HEK293 (cell line): Measurements from ENCODE around the gene CRTAP.
A peak's percentile ranks its signal among the peaks of the same experiment; 100 is the strongest.

Experiments used
- INSM2 ChIP-seq: fragments of 450-650 bp; formaldehyde crosslinking; IDR thresholded peaks from 2 replicates; pipeline ENCODE4 v1.5.1; 2016; ENCODE audit warnings: missing biosample characterization, missing genetic modification characterization
- KLF7 ChIP-seq: fragments of 450-650 bp; formaldehyde crosslinking; IDR thresholded peaks from 2 replicates; pipeline ENCODE4 v1.5.1; 2016; ENCODE audit warnings: missing biosample characterization, missing genetic modification characterization, borderline replicate concordance
- MEIS1 ChIP-seq: sonication (generic); formaldehyde crosslinking; IDR thresholded peaks from 2 replicates; pipeline ENCODE4 v1.8.1; 2022; ENCODE audit warnings: missing genetic modification reagents, mild to moderate bottlenecking, borderline replicate concordance
- PATZ1 ChIP-seq: fragments of 450-650 bp; formaldehyde crosslinking; IDR thresholded peaks from 2 replicates; pipeline ENCODE4 v1.5.1; 2016; ENCODE audit warnings: missing biosample characterization, missing genetic modification characterization
- PRDM10 ChIP-seq: fragments of 450-650 bp; formaldehyde crosslinking; IDR thresholded peaks from 2 replicates; pipeline ENCODE4 v1.5.1; 2016; ENCODE audit warnings: missing biosample characterization, missing genetic modification characterization
- YY2 ChIP-seq: fragments of 450-650 bp; formaldehyde crosslinking; IDR thresholded peaks from 2 replicates; pipeline ENCODE4 v1.5.1; 2016; ENCODE audit warnings: missing biosample characterization, missing genetic modification characterization
- ZBTB20 ChIP-seq: fragments of 450-650 bp; formaldehyde crosslinking; IDR thresholded peaks from 2 replicates; pipeline ENCODE4 v1.5.1; 2016; ENCODE audit warnings: missing biosample characterization, missing genetic modification characterization
- ZBTB49 ChIP-seq: fragments of 450-650 bp; formaldehyde crosslinking; IDR thresholded peaks from 2 replicates; pipeline ENCODE4 v1.5.1; 2016; ENCODE audit warnings: missing biosample characterization, missing genetic modification characterization, low read depth
- ZBTB8A ChIP-seq: fragments of 450-650 bp; formaldehyde crosslinking; IDR thresholded peaks from 2 replicates; pipeline ENCODE4 v1.5.1; 2016; ENCODE audit warnings: missing biosample characterization, missing genetic modification characterization
- ZEB2 ChIP-seq: fragments of 450-650 bp; formaldehyde crosslinking; IDR thresholded peaks from 2 replicates; pipeline ENCODE4 v1.5.1; 2016; ENCODE audit warnings: missing biosample characterization, missing genetic modification characterization
- ZFP3 ChIP-seq: fragments of 450-650 bp; formaldehyde crosslinking; IDR thresholded peaks from 2 replicates; pipeline ENCODE4 v1.5.1; 2016; ENCODE audit warnings: low read depth, missing biosample characterization, missing genetic modification characterization
- ZNF132 ChIP-seq: fragments of 450-650 bp; formaldehyde crosslinking; IDR thresholded peaks from 2 replicates; pipeline ENCODE4 v1.5.1; 2017; ENCODE audit warnings: missing biosample characterization, missing genetic modification characterization, borderline replicate concordance
- ZNF202 ChIP-seq: fragments of 450-650 bp; formaldehyde crosslinking; IDR thresholded peaks from 2 replicates; pipeline ENCODE4 v1.5.1; 2016; ENCODE audit warnings: missing biosample characterization, missing genetic modification characterization, borderline replicate concordance
- ZNF239 ChIP-seq: fragments of 450-650 bp; formaldehyde crosslinking; IDR thresholded peaks from 2 replicates; pipeline ENCODE4 v1.5.1; 2016; ENCODE audit warnings: missing biosample characterization, missing genetic modification characterization
- ZNF274 ChIP-seq, 2 experiments: fragments of 200-500 bp in 1 of 2; fragments of 450-650 bp in 1 of 2; sonication (Bioruptor generic) in 1 of 2; formaldehyde crosslinking in 1 of 2; IDR thresholded peaks; 2 replicates each; pipeline versions ENCODE4 v1.5.1 to v1.6.1; 2014 to 2016; ENCODE audit warnings: borderline replicate concordance in 1 of 2, inconsistent platforms in 1 of 2, low read length in 1 of 2, missing biosample characterization in 1 of 2, missing genetic modification characterization in 1 of 2
- ZNF335 ChIP-seq: fragments of 450-650 bp; formaldehyde crosslinking; conservative IDR thresholded peaks from 2 replicates; pipeline ENCODE4 v1.5.1; 2016; ENCODE audit warnings: missing biosample characterization, missing genetic modification characterization
- ZNF514 ChIP-seq: fragments of 450-650 bp; formaldehyde crosslinking; IDR thresholded peaks from 2 replicates; pipeline ENCODE4 v1.5.1; 2016; ENCODE audit warnings: missing biosample characterization, missing genetic modification characterization
- ZNF560 ChIP-seq: fragments of 450-650 bp; formaldehyde crosslinking; IDR thresholded peaks from 2 replicates; pipeline ENCODE4 v1.5.1; 2017; ENCODE audit warnings: missing biosample characterization, missing genetic modification characterization, borderline replicate concordance
- ZNF561 ChIP-seq: fragments of 450-650 bp; IDR thresholded peaks from 2 replicates; pipeline ENCODE4 v1.5.1; 2018; ENCODE audit warnings: missing biosample characterization, missing genetic modification characterization, borderline replicate concordance
- ZNF645 ChIP-seq: fragments of 450-650 bp; formaldehyde crosslinking; IDR thresholded peaks from 2 replicates; pipeline ENCODE4; 2016; ENCODE audit warnings: missing biosample characterization, missing genetic modification characterization
- ZNF701 ChIP-seq: fragments of 450-650 bp; formaldehyde crosslinking; IDR thresholded peaks from 2 replicates; pipeline ENCODE4 v1.5.1; 2016; ENCODE audit warnings: missing biosample characterization, missing genetic modification characterization
- ZNF747 ChIP-seq: fragments of 450-650 bp; formaldehyde crosslinking; IDR thresholded peaks from 2 replicates; pipeline ENCODE4 v1.5.1; 2016; ENCODE audit warnings: missing biosample characterization, missing genetic modification characterization
- ZSCAN23 ChIP-seq: fragments of 450-650 bp; formaldehyde crosslinking; IDR thresholded peaks from 2 replicates; pipeline ENCODE4 v1.5.1; 2016; ENCODE audit warnings: missing biosample characterization, missing genetic modification characterization
- TF ChIP-seq, protein P1 (sequence below): fragments of 450-650 bp; formaldehyde crosslinking; IDR thresholded peaks from 2 replicates; pipeline ENCODE4 v1.5.1; 2017; ENCODE audit warnings: missing biosample characterization, missing genetic modification characterization

CRTAP gene

DNA sequence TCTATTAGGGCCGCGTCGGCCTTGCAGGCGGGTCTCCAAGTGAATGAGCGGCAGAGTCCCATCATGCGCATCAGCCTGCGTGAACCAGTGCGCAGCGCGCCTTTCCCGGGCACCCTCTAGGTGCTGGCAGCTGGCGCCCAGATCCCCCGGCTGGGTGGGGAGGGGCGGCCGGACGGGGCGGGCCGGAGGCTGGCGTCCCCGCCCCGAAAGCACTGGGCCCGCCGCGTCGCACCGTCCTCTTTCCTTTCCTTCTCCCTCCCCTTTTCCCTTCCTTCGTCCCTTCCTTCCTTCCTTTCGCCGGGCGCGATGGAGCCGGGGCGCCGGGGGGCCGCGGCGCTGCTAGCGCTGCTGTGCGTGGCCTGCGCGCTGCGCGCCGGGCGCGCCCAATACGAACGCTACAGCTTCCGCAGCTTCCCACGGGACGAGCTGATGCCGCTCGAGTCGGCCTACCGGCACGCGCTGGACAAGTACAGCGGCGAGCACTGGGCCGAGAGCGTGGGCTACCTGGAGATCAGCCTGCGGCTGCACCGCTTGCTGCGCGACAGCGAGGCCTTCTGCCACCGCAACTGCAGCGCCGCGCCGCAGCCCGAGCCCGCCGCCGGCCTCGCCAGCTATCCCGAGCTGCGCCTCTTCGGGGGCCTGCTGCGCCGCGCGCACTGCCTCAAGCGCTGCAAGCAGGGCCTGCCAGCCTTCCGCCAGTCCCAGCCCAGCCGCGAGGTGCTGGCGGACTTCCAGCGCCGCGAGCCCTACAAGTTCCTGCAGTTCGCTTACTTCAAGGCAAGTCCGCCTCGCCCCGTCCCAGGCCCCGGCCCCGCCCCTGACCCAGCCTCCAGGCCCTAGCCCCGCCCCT is at the start of gene CRTAP (continued):
- TF ChIP-seq ZNF747 (tag by site-specific recombination) (no peak), YY2 (tag by site-specific recombination) (no peak), ZEB2 (tag by site-specific recombination) (no peak), PRDM10 (no peak), ZNF560 (tag by site-specific recombination) (no peak), ZSCAN23 (tag by site-specific recombination) (no peak), ZBTB20 (tag by site-specific recombination) (peak; percentile 86), ZNF645 (tag by site-specific recombination) (no peak), KLF7 (tag by site-specific recombination) (no peak), ZFP3 (no peak), ZNF514 (tag by site-specific recombination) (no peak), ZNF274 (IDR thresholded peaks at IDR 0.05; ENCODE audit: low read length) (no peak), ZNF274 (tag by site-specific recombination; IDR thresholded peaks at IDR 0.05; ENCODE audit: borderline replicate concordance) (no peak), ZNF335 (no peak), ZNF239 (tag by site-specific recombination) (no peak), ZBTB8A (peak; percentile 99), ZNF202 (tag by site-specific recombination) (no peak), ZNF561 (no peak), INSM2 (tag by site-specific recombination) (no peak), ZNF132 (no peak), ZNF701 (tag by site-specific recombination) (no peak), PATZ1 (peak; percentile 51), ZBTB49 (tag by site-specific recombination) (no peak), MEIS1 (CRISPR knock-in tag) (no peak)
- TF ChIP-seq, protein P1, sequence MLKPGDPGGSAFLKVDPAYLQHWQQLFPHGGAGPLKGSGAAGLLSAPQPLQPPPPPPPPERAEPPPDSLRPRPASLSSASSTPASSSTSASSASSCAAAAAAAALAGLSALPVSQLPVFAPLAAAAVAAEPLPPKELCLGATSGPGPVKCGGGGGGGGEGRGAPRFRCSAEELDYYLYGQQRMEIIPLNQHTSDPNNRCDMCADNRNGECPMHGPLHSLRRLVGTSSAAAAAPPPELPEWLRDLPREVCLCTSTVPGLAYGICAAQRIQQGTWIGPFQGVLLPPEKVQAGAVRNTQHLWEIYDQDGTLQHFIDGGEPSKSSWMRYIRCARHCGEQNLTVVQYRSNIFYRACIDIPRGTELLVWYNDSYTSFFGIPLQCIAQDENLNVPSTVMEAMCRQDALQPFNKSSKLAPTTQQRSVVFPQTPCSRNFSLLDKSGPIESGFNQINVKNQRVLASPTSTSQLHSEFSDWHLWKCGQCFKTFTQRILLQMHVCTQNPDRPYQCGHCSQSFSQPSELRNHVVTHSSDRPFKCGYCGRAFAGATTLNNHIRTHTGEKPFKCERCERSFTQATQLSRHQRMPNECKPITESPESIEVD (tag by site-specific recombination), result no peak
- TF ChIP-seq, all 188 proteins: peak for 33
